Effector CD8-positive, alpha-beta T cell (primary cell): ENCODE results near the gene IQSEC3.
"Not testable (repeated sequence)": the region's sequence is repeated elsewhere in the genome, so short reads cannot be mapped to it uniquely, and the experiment has no call there.

Source experiments
- DNase-seq: peaks from one replicate; lab custom pipeline; 2025; lab: John Stamatoyannopoulos, UW
- total RNA-seq, 4 experiments: gene quantifications; one replicate each; lab custom pipeline; 2026; lab: John Stamatoyannopoulos, UW

IQSEC3 gene
- total RNA-seq = 0.88 to 4.0 (median 1.3) reads per million in 4 experiments

DNA sequence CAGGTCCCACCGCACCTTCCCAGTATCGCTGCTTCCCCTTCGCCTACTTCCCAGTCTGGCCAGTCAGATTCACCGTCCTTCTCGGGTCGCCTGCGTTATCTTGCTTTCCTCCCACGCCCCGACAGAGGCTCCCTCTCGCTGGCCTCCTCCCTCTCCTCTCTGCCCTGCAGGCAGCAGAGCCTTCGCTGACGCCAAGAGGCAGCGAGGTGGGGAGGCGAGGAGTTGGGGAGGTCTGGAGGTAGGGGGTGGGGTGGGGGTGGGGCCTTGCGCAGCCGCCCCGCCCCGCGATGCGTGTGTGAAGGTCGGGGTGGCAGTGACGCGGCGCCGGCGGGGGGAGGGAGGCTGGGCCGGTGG, at the start of gene IQSEC3:
Gene IQSEC3 (plus strand): TSS at position 340 of the 354 bp plus-strand sequence. CDS start 116 bp downstream, outside the sequence.
- not testable (repeated sequence) for DNase-seq

DNA sequence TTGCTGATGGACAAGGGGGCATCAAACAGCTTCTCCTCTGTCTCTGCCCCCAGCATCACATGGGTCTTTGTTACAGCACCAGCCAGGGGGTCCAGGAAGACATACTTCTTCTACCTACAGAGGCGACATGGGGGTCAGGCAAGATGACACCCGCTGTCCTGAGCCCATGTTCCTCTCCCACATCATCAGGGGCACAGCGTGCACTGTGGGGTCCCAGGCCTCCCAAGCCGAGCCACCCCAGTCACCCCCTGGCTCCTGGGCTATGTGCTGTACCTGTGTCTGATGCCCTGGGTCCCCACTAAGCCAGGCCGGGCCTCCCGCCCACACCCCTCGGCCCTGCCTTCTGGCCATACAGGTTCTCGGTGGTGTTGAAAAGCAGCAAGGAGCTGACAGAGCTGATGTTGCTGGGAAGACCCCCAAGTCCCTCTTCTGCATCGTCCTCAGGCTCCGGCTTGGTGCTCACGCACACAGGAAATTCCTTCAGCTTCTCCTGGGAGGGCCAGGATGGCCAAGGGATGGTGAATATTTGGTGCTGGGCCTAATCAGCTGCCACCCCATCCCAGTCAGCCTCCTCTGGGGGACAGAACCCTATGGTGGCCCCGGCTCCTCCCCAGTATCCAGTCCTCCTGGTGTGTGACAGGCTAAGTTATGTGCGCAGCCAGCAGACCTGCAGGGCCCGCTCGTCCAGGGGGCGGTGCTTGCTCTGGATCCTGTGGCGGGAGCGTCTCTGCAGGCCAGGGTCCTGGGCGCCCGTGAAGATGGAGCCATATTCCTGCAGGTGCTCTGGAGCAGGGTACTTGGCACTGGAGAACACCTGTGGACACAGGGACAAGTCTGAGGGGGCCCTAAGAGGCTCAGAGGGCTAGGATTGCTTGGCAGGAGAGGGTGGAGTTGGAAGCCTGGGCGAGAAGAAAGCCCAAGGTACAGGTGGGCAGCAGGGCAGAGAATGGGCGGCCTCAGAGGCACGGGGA, 48.9 kb upstream of the IQSEC3 start:
- not testable (repeated sequence) for DNase-seq

DNA sequence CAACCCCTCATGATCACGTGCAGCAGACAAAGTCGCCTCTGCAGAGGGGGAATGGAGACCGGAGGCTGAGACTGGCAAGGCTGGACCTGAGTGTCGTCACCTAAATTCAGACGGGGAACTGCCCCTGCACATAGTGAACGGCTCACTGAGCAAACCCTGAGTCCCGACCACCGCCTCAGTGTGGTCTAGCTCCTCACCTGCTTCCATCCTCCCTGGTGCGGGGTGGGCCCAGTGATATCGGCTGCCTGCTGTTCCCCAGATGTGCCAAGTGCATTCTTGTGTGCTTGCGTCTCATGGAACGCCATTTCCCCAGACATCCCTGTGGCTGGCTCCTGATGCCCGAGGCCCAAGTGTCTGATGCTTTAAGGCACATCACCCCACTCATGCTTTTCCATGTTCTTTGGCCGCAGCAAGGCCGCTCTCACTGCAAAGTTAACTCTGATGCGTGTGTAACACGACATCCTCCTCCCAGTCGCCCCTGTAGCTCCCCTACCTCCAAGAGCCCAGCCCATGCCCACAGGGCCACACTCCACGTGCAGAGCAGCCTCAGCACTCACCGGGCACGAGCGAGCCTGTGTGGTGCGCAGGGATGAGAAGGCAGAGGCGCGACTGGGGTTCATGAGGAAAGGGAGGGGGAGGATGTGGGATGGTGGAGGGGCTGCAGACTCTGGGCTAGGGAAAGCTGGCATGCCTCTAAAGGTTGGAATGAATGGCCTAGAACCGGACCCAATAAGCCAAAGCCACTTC, 47.6 kb upstream of the IQSEC3 start:
- not testable (repeated sequence) for DNase-seq

DNA sequence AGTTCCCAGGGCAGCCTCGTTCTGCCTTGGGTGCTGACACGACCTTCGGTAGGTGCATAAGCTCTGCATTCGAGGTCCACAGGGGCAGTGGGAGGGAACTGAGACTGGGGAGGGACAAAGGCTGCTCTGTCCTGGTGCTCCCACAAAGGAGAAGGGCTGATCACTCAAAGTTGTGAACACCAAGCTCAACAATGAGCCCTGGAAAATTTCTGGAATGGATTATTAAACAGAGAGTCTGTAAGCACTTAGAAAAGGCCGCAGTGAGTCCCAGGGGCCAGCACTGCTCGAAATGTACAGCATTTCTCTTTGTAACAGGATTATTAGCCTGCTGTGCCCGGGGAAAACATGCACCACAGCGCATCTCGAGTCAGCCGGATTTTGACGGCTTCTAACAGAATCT, 46.7 kb upstream of the IQSEC3 start:
- not testable (repeated sequence) for DNase-seq

DNA sequence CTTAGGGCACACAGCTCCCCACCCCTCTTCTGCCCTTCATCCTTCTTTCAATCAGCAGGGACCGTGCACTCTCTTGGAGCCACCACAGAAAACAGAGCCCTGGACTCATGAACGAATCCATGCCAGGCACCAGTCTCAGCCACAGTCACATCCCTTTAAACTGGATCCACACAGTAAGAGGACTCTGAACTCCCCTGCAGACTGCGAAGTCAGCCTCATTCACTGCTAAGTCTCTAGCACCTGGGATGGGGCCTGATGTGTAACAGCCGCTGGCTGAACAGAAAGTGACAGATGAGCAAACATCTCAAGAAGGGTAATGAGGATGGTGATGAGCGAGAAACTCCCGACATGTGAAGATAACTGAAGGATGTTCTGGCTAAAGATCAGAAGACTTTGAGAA, 45.8 kb upstream of the IQSEC3 start:
- DNase-seq = no peak

DNA sequence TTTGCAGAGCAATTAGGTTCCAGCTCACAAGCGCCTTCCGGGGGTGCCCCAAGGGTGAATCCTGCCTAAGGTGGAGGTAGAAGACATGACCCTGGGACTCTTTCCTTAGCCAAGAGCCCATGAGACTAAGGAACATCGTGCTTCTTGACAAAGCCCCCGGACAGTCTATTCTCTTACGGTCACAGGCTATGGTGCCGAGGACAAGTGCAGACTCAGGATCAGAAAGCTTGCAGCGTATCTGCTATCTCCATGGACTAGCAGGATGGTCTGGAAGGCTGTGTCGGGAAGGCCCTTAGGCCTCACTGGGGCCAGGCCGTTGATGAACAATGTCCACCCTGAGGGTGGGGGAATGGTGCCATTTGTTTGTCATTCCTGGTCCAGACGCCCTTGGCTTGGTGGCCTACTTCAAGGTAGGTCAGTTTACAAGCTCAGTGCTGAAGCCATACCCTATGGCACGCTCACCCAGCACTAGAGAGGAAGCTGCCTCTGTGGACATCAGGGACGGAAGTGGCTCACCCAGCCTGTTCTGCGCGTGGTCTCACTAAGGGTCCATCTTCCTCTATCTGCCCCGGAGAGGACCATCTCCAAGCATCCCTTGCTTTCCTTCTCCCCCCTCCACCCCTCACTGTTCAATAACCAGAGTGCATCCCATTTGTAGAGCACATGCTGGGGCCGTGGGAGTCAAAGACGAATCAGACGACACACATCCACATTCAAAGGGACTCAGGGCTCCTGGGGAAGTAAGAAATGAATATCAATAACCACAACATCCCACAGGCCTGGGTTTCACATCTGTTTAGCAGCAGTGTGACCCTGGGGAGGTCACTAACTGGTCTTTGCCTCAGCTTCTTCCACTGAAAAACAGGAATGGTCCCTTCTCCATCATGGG, 45.0 kb upstream of the IQSEC3 start:
- DNase-seq = no peak

DNA sequence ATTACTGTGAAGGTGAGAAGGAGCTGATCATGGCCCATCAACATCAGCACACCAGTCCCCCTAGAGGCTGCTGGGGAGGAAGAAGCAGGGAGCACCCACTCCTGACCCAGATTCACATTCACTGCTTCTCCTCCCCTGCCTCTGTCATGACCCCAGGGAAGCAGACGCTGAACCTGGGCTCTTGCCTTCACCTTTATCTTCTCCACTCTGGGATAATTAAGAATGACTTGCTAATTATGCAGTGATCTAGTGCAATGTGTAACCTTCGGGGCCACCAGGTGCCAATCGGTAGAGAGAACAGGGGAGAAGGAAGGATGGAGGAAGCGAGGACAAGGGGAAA, 44.4 kb upstream of the IQSEC3 start:
- no peak for DNase-seq

DNA sequence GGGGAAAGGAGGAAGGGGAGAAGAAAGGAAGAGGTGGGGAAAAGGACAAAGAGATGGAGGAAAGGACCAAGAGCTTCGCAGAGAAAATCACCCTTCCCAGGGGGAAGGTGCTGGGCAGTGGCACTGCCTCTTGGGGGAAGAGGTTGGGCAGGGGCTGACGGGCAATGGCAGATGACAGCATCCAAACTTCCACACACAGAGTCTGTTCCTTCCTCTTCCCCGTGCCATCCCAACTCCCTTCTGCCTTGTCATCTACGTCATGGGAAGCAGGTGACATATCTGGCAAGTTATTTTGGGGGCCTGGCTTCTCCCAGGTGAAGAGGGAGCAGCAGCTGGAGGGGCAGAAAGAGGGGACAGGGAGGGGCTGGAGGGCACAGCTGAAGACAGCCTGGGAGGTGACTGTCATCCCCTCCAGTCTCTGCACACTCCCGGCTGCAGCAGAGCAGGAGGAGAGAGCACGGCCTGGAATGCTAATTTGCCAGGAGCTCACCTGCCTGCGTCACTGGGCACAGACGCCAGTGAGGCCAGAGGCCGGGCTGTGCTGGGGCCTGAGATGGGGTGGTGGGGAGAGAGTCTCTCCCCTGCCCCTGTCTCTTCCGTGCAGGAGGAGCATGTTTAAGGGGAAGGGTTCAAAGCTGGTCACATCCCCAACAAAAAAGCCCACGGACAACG, 43.9 kb upstream of the IQSEC3 start:
- no peak for DNase-seq

DNA sequence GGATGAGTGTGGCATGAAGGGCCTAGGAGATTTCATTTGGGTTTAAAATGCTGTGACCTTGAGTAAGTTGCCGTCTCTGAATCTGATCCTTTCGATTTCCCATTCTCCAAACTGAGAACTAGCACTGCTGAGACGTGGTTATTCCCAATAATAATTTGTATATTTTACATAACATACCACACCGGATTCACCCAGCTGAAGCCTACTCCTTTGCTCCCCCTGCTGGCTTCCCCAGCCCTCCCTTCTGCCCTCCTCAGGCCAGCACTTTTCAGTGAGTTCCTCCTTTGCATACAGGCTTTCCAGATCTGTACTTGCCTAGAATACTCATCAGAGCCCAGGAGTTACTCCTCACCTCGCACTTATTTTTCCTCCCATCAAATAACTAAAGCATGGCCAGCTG, 38.7 kb upstream of the IQSEC3 start:
- not testable (repeated sequence) for DNase-seq

DNA sequence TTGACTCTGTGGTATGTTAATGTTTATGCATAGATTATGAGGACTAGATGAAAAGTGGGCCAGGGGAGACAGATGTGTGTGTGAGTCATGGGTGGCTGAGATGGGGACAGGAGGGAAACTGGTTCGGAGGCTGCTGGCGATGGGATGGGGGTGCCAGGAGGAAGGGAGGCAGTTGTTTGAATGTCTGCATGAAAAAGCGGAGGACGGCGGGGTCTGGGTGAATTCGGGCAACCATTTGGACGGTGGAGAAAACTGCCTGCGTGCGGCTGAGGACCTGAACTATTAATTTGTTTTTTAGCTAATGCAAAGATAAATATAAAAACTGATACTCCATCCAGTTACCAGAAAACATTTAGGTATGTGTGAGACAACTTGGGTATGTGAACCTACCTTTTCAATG, 27.8 kb upstream of the IQSEC3 start:
- DNase-seq = not testable (repeated sequence)

DNA sequence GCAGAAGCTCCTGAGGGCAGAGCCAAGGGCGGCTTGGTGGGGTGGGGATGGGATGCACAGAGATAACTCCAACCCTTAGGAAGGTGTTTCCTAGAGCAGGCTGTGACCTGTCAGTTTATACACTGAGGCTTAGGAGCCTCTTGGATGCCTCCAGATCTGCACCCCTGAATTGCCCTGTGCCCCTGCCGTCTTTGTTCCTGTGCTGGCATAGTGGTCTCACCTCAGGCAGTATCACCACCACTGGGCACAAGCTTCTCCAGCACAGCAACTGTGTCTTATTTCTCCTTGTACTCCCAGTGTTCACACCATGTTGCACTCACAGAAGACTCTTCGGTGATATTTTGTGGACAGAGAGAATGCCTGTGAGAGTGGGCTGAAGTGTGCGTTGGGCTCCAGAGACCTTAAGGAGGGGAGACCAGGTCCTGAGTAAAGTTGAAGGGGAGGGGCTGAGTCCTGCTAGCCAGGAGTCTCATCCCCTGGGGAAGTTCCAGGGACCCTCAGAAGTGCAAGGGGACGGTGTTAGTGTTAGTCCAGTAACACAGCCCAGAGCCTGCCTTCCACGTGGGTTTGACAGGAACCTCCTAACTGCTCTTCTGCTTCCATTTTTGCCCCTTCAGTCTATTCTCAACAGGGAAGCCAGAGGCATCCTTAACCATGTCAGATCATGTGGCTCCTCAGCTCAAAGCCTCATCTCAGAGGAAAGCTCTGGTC, 26.9 kb upstream of the IQSEC3 start:
- not testable (repeated sequence) for DNase-seq

DNA sequence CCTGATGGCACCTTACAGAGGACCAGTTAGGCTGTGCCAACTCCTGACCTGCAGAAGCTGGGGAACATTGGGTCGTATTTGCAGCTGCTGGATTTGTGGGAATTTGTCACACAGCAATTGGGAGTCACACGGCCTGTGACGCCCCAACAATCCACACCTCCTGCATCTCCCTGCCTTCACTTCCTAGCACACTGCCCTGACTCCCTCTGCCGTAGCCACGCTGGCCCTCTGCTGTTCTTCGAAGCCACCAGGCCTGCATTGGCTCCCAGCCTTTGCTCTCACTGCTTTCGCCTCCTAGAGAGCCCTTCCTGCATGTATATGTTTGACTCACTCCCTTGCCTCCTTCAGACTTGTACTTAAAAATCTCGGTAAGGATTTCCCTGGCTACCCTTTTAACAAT, 22.2 kb upstream of the IQSEC3 start:
- not testable (repeated sequence) for DNase-seq

DNA sequence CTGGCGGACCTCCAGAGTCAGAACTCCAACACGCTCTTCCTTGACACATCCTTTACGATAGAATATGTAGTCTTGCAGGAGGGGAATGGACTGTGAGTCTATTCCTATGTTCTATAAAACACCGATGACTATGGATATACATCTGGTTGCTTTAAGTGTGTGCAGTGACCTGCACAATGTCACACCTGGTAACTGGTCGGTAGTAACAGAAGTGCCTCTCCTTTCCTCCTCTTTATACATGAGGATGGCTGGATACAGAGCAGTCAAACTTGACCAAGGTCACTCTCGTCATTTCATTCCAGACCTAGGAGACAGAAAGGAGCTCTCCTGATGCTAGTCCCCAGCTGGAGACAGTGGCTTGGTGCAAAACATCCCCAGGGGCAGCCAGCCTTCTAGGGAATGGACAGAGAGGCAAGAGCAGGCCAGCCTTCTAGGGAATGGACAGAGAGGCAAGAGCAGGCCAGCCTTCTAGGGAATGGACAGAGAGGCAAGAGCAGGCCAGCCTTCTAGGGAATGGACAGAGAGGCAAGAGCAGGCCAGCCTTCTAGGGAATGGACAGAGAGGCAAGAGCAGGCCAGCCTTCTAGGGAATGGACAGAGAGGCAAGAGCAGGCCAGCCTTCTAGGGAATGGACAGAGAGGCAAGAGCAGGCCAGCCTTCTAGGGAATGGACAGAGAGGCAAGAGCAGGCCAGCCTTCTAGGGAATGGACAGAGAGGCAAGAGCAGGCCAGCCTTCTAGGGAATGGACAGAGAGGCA, 21.2 kb upstream of the IQSEC3 start:
- not testable (repeated sequence) for DNase-seq

DNA sequence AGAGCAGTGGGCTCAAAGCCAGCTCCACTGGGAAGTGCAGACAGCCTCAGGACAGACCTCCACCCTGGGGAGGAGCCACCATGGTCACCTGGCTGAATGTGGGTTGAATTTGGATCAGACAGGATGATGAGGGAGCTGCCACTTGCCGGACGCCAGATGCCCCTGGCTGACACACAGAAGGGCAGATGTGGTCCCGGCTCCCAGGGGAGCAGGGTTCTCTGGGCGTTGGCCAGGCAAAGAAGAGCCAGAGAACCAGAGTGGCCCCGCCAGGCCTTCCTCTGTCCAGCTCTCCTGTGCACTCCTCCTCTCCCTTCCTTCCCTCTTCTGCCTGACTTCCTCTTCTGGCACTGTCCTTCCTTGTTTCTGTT, 20.6 kb upstream of the IQSEC3 start:
- not testable (repeated sequence) for DNase-seq

DNA sequence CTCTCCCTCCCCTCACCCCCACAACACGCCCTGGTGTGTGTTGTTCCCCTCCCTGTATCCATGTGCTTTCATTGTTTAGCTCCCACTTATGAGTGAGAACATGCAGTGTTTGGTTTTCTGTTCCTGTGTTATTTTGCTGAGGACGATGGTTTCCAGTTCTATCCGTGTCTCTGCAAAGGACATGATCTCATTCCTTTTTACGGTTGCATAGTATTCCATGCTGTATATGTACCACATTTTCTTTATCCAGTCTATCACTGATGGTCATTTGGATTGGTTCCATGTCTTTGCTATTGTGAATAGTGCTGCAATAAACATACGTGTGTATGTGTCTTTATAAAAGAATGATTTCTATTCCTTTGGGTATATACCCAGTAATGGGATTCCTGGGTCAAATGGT, 20.0 kb upstream of the IQSEC3 start:
- DNase-seq = not testable (repeated sequence)

DNA sequence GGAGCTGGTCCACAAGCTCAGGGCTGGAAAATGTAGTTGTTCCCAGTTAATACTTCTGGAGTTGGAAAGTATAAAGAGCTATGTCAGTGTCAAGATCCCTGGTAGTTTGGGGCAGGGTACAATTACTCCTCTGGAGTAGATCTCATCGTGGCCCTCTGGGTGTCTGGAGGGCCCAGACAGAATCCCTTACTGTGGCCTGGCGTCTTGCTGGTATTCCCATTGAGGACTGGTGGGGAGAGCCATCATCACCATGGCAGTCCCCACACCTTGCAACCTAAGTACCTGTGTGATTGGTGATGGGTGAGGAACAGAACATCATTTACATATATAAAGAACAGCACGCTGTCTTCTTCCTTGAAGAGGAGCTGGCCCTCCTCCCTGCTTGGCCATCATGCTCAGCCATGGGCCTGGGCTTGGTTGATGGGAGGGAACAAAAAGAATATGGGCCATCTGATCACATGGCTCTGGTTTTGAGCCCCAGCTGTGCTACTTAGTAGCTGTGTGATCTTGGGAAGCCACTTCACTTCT, 18.8 kb upstream of the IQSEC3 start:
- not testable (repeated sequence) for DNase-seq

DNA sequence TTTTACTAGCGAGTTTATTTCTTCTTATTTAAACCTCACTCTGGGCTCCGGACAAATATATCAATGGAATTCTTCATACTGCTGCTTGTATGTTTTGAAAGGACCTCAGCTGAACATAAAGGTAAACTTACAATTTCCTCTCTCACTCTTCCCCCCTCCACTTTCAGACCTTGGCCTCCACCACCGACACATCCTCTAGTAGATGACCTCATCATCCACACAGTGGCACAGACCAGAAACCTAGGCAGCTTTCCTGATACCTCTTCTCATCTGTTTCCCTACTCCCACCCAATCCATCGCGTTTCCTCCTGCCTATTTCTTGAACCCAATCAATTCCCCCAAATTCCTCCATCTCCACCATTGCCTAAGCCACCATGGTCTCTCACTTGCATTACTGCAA, 17.4 kb upstream of the IQSEC3 start:
- DNase-seq = not testable (repeated sequence)

DNA sequence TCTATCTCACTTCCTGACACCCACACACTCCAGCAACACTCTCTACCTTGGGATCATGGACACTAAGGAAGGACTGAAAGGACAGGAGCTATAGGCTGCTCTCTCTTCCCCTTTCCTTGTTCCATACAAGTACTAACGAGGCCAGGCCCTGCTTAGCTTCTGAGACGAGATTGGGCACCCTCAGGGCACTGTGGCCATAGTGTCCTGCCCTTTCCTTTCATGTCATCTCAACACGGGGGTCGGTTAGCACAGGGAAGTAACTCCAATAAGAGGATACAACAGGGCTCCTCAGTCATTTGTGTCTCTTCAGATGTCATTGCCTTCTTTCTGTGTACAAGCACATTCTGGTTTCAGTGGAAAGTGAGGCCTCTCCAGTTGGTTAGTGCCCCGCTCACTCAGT, 15.5 kb upstream of the IQSEC3 start:
- not testable (repeated sequence) for DNase-seq

DNA sequence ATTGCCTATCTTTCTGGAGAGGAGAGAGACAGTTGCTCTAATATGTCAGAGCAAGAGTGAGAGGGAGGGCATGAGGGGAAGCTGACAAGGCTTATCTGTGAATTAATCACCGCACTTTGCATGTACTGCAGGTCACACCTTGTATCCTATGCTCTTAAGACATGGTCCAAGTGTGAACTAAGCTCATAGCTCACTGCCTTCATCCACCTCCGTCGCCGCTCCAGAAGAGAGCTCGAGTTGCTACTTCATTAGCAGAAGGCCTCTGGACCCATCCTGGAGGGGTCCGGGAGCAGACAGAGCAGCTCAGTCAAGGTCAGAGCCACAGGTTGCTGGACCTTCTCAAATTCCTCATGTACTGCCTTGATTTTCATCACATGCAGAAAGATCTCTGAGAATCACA, 14.6 kb upstream of the IQSEC3 start:
- DNase-seq = not testable (repeated sequence)
